ENCODE results near the gene TRAF3IP3. TPM values are rescaled to one million over a fixed set of nuclear protein-coding genes. Genes with fewer than 3 reads are reported as not detected.

Gene TRAF3IP3
- total and polyA plus RNA-seq, 2 experiments from 2014 or later, result 0.13 to 0.16 TPM

DNA sequence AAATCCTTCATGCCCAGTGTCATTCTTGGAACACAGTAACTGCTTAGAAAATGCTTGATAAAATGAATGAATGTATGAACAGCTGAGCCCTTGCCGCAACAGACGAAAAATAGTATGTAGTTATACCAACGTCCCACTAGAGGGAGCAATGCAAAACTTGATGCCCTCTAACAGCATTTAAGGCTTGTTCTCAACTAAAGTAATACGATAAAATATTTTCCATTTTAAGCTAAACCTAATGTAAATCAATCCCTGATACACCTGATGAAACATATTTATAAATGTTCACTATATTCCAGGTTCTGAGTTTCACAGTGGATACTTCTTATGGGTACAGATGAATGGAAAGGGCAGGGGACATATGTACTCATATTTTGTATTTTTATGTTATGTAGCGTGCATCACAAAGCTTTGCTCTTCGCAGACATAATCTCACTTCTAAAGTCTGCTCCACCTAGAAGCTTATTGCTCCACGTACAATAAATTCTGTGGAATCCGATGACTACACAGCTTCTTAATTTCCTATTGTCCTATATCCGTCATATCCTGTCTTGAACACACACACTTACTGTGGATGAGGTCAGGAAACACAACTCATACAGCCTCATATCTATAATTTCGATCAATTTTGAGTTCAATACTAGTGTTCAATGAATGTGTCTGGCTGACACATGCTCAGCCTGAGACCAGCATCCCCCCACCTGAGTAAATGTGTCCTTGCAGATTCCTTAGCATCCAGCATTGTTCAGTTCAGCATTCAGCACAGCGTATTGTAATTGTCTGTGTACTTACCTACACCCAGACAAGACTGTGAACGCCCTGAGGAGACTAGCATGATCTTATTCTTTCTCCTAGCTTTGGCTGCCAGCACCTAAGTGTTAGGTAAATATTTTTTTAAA is 67.5 kb downstream of the TRAF3IP3 start:
- Histone ChIP-seq H3K4me2 (peak overlapping the region; percentile 41), H3K4me3 (no peak overlapping the region), H2AFZ (no peak overlapping the region), H3K36me3 (replicated peaks; ENCODE audit: insufficient read depth, low read depth) (no peaks in the 10 kb centered on the region), H3K79me2 (no peaks in the 10 kb centered on the region), H3K4me1 (ENCODE audit: insufficient read depth) (no peaks in the 10 kb centered on the region), H3K9me3 (ENCODE audit: low read depth) (no peaks in the 10 kb centered on the region), H4K20me1 (ENCODE audit: insufficient read depth, poor library complexity, severe bottlenecking) (no peaks in the 10 kb centered on the region), H3K27me3 (peaks cover 5% of the 10 kb centered on the region), H3K9me2 (replicated peaks; ENCODE audit: insufficient read depth) (no peaks in the 10 kb centered on the region), H3K27ac (peak overlapping the region; percentile 12)
- WGBS (ENCODE audit: low lambda C conversion rate, missing lambda C conversion rate), result 32% methylated on average over 12 of the region's 12 CpGs
- DNase-seq (ENCODE audit: low spot score), result peak; percentile 69
- peak; percentile 68 for TF ChIP-seq CTCF (IDR thresholded peaks at IDR 0.05; ENCODE audit: poor library complexity)
- no peak for TF ChIP-seq EZH2 (IDR thresholded peaks at IDR 0.05; ENCODE audit: borderline replicate concordance)

DNA sequence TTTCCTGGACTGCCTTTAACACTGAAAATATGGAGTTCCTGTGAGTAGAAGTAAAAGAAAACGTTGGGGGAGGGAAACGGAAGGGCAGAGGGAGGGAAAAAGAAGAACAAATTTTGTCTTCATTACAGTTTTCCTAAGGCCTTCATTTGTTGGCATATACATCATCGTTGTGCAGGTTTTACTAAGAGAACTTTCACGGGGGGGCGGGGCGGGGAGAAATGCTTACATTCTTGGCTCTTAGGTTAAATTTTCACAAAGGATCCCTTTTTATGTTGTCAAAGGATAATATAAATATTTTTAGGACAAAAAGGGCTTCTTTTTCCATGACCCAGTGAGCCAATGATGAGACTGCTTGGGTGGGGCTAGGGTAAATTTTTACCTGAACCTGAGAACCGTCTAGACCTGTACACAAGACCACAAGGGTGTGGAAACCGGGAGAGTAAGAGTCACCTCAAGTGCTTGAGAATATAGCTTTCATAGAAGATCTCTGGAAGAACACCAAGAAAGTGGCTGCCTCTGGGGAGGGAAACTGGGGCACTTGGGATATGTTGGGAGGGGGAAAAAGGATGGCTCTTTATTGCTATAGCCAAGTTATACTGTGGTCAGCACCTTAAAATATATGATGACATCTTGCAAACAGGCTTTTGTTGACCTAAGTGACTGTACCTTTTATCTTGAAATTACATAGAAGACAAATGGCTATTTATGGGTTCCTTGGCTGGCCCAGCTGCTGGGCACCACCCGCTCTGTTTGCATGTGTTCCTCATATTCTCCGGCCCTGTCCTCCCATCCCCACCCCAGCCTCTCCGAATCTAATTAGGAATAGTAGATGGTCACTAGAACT is 70.0 kb downstream of the TRAF3IP3 start:
- WGBS (ENCODE audit: low lambda C conversion rate, missing lambda C conversion rate), result 72% methylated on average over 11 of the region's 11 CpGs

GRCh38 chr1:209827384-209828262 is 71.8 kb downstream of the TRAF3IP3 start, which contains the start of gene UTP25:
Gene UTP25 (plus strand): TSS chr1:209827972. CDS start chr1:209828064, 92 bp downstream.
- no peaks in the 10 kb centered on the region for H3K36me3 ChIP-seq (replicated peaks; ENCODE audit: insufficient read depth, low read depth)
- H4K20me1 ChIP-seq (ENCODE audit: insufficient read depth, poor library complexity, severe bottlenecking), result no peaks in the 10 kb centered on the region
- peak within 1 kb of the TSS; percentile 81 for H3K4me2 ChIP-seq
- H3K4me1 ChIP-seq (ENCODE audit: insufficient read depth), result no peaks in the 10 kb centered on the region
- TF ChIP-seq EZH2phosphoT487 (IDR thresholded peaks at IDR 0.05; ENCODE audit: low read depth, severe bottlenecking, unreplicated experiment), result no peak
- no peak for TF ChIP-seq EZH2 (IDR thresholded peaks at IDR 0.05; ENCODE audit: borderline replicate concordance)
- TF ChIP-seq CTCF (IDR thresholded peaks at IDR 0.05; ENCODE audit: poor library complexity), result peak; percentile 73
- no peaks in the 10 kb centered on the region for H3K9me2 ChIP-seq (replicated peaks; ENCODE audit: insufficient read depth)
- peaks cover 12% of the 10 kb centered on the region for H3K79me2 ChIP-seq
- H3K4me3 ChIP-seq, result peak within 1 kb of the TSS; percentile 50
- H2AFZ ChIP-seq, result peak within 1 kb of the TSS; percentile 91
- peak within 1 kb of the TSS; percentile 80 for H3K27ac ChIP-seq
- no peaks in the 10 kb centered on the region for H3K27me3 ChIP-seq
- 25% methylated on average over 50 of the region's 51 CpGs for WGBS (ENCODE audit: low lambda C conversion rate, missing lambda C conversion rate)
- DNase-seq (ENCODE audit: low spot score), result peak; percentile 96
- H3K9me3 ChIP-seq (ENCODE audit: low read depth), result no peaks in the 10 kb centered on the region

More for the DNA sequence above, 70.0 kb downstream of the TRAF3IP3 start:
- Histone ChIP-seq H3K4me2 (peak overlapping the region; percentile 24), H3K36me3 (replicated peaks; ENCODE audit: insufficient read depth, low read depth) (no peaks in the 10 kb centered on the region), H3K79me2 (peaks cover 12% of the 10 kb centered on the region), H3K27ac (peak overlapping the region; percentile 80), H3K27me3 (no peaks in the 10 kb centered on the region), H3K9me2 (replicated peaks; ENCODE audit: insufficient read depth) (no peaks in the 10 kb centered on the region), H3K4me3 (no peak overlapping the region), H3K9me3 (ENCODE audit: low read depth) (no peaks in the 10 kb centered on the region), H3K4me1 (ENCODE audit: insufficient read depth) (no peaks in the 10 kb centered on the region), H2AFZ (no peak overlapping the region), H4K20me1 (ENCODE audit: insufficient read depth, poor library complexity, severe bottlenecking) (no peaks in the 10 kb centered on the region)
- no peak for TF ChIP-seq EZH2 (IDR thresholded peaks at IDR 0.05; ENCODE audit: borderline replicate concordance)
- no peak for TF ChIP-seq CTCF (IDR thresholded peaks at IDR 0.05; ENCODE audit: poor library complexity)
- no peak for TF ChIP-seq EZH2phosphoT487 (IDR thresholded peaks at IDR 0.05; ENCODE audit: low read depth, severe bottlenecking, unreplicated experiment)
- DNase-seq (ENCODE audit: low spot score), result peak; percentile 27

All from hepatocyte (in vitro differentiated cells).